Fibroblast of lung (primary cell): ENCODE measurements around the gene NOS1AP. TPM values are rescaled to one million over a fixed set of nuclear protein-coding genes. Genes with fewer than 3 reads are reported as not detected.

Experiments used
- DNase-seq, 2 donors: peaks; one replicate each; pipeline versions ENCODE4 v3.0.0 to v3.0.0-alpha.2; 2010; ENCODE audit warnings: low read depth in 2 of 2
- H2AFZ ChIP-seq: 2 replicates; pipeline ENCODE4 v1.5.1; 2012; ENCODE audit warnings: low read length, control low read depth, inconsistent platforms
- H3K27ac ChIP-seq: 2 replicates; pipeline ENCODE4 v1.5.1; 2011; ENCODE audit warnings: low read length, control low read depth; ENCODE audit not compliant: insufficient read depth
- H3K27me3 ChIP-seq: 2 replicates; pipeline ENCODE4 v1.5.1; 2011; ENCODE audit warnings: mild to moderate bottlenecking, low read length; ENCODE audit not compliant: control insufficient read depth, insufficient read depth
- H3K36me3 ChIP-seq: 2 replicates; pipeline ENCODE4 v1.5.1; 2011; ENCODE audit warnings: low read length; ENCODE audit not compliant: control insufficient read depth, insufficient read depth
- H3K4me1 ChIP-seq: 2 replicates; pipeline ENCODE4 v1.5.1; 2011; ENCODE audit warnings: low read length; ENCODE audit not compliant: control insufficient read depth, insufficient read depth; ENCODE audit errors: extremely low read depth
- H3K4me2 ChIP-seq: 2 replicates; pipeline ENCODE4 v1.5.1; 2011; ENCODE audit warnings: low read length, control low read depth; ENCODE audit not compliant: insufficient read depth; ENCODE audit errors: extremely low read depth
- H3K4me3 ChIP-seq, 4 experiments: fragments of 200-600 bp in 1 of 4; sonication (generic) in 1 of 4; replicated peaks in 1 of 4; 2 replicates each; pipeline ENCODE4 v1.5.1; 2011 to 2016; ENCODE audit warnings: low read length in 4 of 4, low read depth in 3 of 4, mild to moderate bottlenecking in 3 of 4, control low read depth in 2 of 4, inconsistent platforms in 1 of 4, mixed read lengths in 1 of 4; ENCODE audit not compliant: insufficient read depth in 1 of 4; ENCODE audit errors: control extremely low read depth in 1 of 4
- H3K79me2 ChIP-seq: 2 replicates; pipeline ENCODE4 v1.5.1; 2012; ENCODE audit warnings: mild to moderate bottlenecking, low read length, inconsistent platforms; ENCODE audit not compliant: control insufficient read depth, insufficient read depth
- H3K9ac ChIP-seq: 2 replicates; pipeline ENCODE4 v1.5.1; 2011; ENCODE audit warnings: mild to moderate bottlenecking, low read length, control low read depth; ENCODE audit not compliant: insufficient read depth
- H3K9me3 ChIP-seq: 2 replicates; pipeline ENCODE4 v1.5.1; 2012; ENCODE audit warnings: low read depth, low read length; ENCODE audit not compliant: control insufficient read depth, insufficient read depth
- H4K20me1 ChIP-seq: 2 replicates; pipeline ENCODE4 v1.5.1; 2011; ENCODE audit warnings: low read length; ENCODE audit not compliant: control insufficient read depth, insufficient read depth; ENCODE audit errors: extremely low read depth
- CTCF ChIP-seq, 2 donors: IDR thresholded peaks in 1 of 2; conservative IDR thresholded peaks in 1 of 2; 1 replicate in 1 of 2; 2 replicates in 1 of 2; pipeline ENCODE4 v1.5.1; 2011 to 2012; ENCODE audit warnings: low read length in 2 of 2, control low read depth in 1 of 2, inconsistent platforms in 1 of 2, low read depth in 1 of 2, mild to moderate bottlenecking in 1 of 2
- EZH2 ChIP-seq: IDR thresholded peaks from 2 replicates; pipeline ENCODE4 v1.5.1; 2012; ENCODE audit warnings: low read length, control low read depth, mild to moderate bottlenecking; ENCODE audit errors: missing control alignments
- polyA plus RNA-seq, 2 donors: library from polyadenylated mRNA; depleted of rRNA in 1 of 2; stranded (reverse) in 1 of 2; unstranded in 1 of 2; fragments of >200 nt; gene quantifications; 2 replicates each; pipeline ENCODE4 v1.2.1, GENCODE V29; 2011 to 2012; ENCODE audit warnings: missing spikeins in 1 of 2
- total RNA-seq: library from RNA; depleted of rRNA; stranded (reverse); fragments of >200 nt; gene quantifications from 2 replicates; pipeline ENCODE4 v1.2.1, GENCODE V29; 2014

Gene NOS1AP
- total and polyA plus RNA-seq, 2 donors (not counting 1 experiment from before 2014, with no cell fraction given): 0.14 to 0.17 TPM

GRCh38 chr1:162376691-162377090 lies 307.2 kb downstream of the NOS1AP start, which contains the start of gene SPATA46:
Gene SPATA46 (minus strand): TSS chr1:162376854. CDS start chr1:162376790, 64 bp downstream.
- Histone ChIP-seq H2AFZ (no peak within 1 kb of the TSS), H3K4me3 (no peak within 1 kb of the TSS), H3K4me1 (no peaks in the 10 kb centered on the region), H3K9me3 (no peaks in the 10 kb centered on the region), H3K27me3 (peaks cover 3% of the 10 kb centered on the region), H3K9ac (no peak within 1 kb of the TSS), H4K20me1 (no peaks in the 10 kb centered on the region), H3K79me2 (no peaks in the 10 kb centered on the region), H3K27ac (no peak within 1 kb of the TSS), H3K36me3 (no peaks in the 10 kb centered on the region), H3K4me2 (no peak within 1 kb of the TSS)
- DNase-seq: no peak
- no peak for TF ChIP-seq CTCF (conservative IDR thresholded peaks at IDR 0.05 in 1 of 2, IDR thresholded peaks at IDR 0.05 in 1 of 2; ENCODE audit: low read depth in 1 of 2, low read length in 2 of 2)
- no peak for TF ChIP-seq EZH2

GRCh38 chr1:162380061-162380846 lies 310.8 kb downstream of the NOS1AP start:
- no peaks in the 10 kb centered on the region for H3K79me2 ChIP-seq
- TF ChIP-seq CTCF (conservative IDR thresholded peaks at IDR 0.05 in 1 of 2, IDR thresholded peaks at IDR 0.05 in 1 of 2; ENCODE audit: low read depth in 1 of 2, low read length in 2 of 2) (no peak), EZH2 (no peak)

GRCh38 chr1:162381383-162381782 lies 311.9 kb downstream of the NOS1AP start, which contains the start of gene C1orf226:
Gene C1orf226 (plus strand): TSS chr1:162381728. CDS start chr1:162381902, 174 bp downstream.
- Histone ChIP-seq H3K27me3 (peaks cover 17% of the 10 kb centered on the region), H3K9ac (no peak within 1 kb of the TSS), H3K4me3 (no peak within 1 kb of the TSS), H3K4me2 (no peak within 1 kb of the TSS), H4K20me1 (no peaks in the 10 kb centered on the region), H2AFZ (no peak within 1 kb of the TSS), H3K79me2 (no peaks in the 10 kb centered on the region), H3K4me1 (no peaks in the 10 kb centered on the region), H3K9me3 (no peaks in the 10 kb centered on the region), H3K36me3 (no peaks in the 10 kb centered on the region), H3K27ac (no peak within 1 kb of the TSS)
- DNase-seq: peak in 1 of 2 donors; percentile 23
- TF ChIP-seq EZH2: no peak
- no peak for TF ChIP-seq CTCF (conservative IDR thresholded peaks at IDR 0.05 in 1 of 2, IDR thresholded peaks at IDR 0.05 in 1 of 2; ENCODE audit: low read depth in 1 of 2, low read length in 2 of 2)

More at GRCh38 chr1:162380061-162380846, 310.8 kb downstream of the NOS1AP start:
- Histone ChIP-seq H3K9me3 (no peaks in the 10 kb centered on the region), H2AFZ (no peak overlapping the region), H3K27me3 (peaks cover 9% of the 10 kb centered on the region), H3K9ac (no peak overlapping the region), H3K4me3 (no peak overlapping the region), H3K4me2 (no peak overlapping the region), H3K4me1 (no peaks in the 10 kb centered on the region), H4K20me1 (no peaks in the 10 kb centered on the region), H3K27ac (no peak overlapping the region), H3K36me3 (no peaks in the 10 kb centered on the region)
- peak in 1 of 2 donors; percentile 23 for DNase-seq
